ENCODE data around the gene SKI.
"Not testable (repeated sequence)": the region's sequence is repeated elsewhere in the genome, so short reads cannot be mapped to it uniquely, and the experiment has no call there.

The SKI gene

DNA sequence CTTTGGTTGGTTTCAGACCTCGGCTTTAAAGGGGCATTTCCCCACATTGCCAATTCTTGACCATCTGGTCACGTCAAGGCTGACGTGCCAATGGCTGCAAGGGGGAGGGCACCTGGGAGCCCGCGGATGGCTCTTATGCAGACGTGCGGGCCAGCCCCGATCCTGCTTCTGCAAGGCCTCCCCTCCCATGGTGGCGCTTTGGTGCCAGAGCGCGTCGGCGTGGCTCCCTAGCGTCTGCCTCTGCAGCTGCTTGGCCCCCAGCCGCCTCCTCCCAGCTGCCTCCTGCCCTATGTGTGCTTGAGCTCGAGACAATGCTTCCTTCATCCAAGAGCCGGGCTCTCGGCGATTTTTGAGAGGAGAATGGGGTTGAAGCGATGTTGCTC, 29.1 kb downstream of the SKI start:
- Histone ChIP-seq H3K4me1 (ENCODE audit: control insufficient read depth, insufficient read depth, low read length) (peaks cover 54% of the 10 kb centered on the region), H3K27me3 (ENCODE audit: control insufficient read depth in 1 of 2, insufficient read depth in 2 of 2, low read length in 2 of 2) (no peaks in the 10 kb centered on the region), H3K36me3 (ENCODE audit: control insufficient read depth in 2 of 2, insufficient read depth in 2 of 2, low read length in 2 of 2) (peaks cover 4 to 6% of the 10 kb centered on the region in 2 donors), H3K27ac (ENCODE audit: low read length) (no peak overlapping the region), H3K9ac (ENCODE audit: low read length in 2 of 2) (no peak overlapping the region), H3K4me3 (ENCODE audit: low read length in 2 of 2) (no peak overlapping the region), H3K9me3 (ENCODE audit: control insufficient read depth in 2 of 2, low read length in 2 of 2) (peaks cover 0 to 4% of the 10 kb centered on the region in 2 donors)

DNA sequence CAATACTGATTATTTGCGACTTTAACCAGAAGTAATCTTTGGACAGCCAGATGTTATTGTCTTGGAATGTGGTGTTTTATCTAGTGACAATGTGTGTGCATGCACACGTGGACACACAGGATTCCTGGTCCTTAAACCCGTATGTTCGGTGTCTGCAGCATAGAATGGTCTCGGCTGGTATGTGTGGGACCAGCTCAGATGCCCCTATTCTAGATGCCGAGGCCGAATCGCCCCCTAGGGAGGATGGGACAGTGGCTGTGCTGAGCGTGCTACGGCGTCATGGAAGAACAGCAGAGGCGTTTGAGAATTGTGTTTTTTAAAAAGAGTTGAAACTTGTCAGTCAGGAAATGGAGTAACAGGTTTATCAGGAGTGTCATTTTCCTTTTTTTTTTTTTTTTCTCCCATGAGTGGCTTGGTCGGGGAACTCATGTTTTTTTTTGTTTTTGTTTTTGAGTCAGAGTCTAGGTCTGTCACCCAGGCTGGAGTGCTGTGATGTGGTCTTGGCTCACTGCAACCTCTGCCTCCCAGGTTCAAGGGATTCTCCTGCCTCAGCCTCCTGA, 30.1 kb downstream of the SKI start:
- no peak overlapping the region for H3K9ac ChIP-seq (ENCODE audit: low read length in 2 of 2)
- H3K9me3 ChIP-seq (ENCODE audit: control insufficient read depth in 2 of 2, low read length in 2 of 2), result peaks cover 0 to 4% of the 10 kb centered on the region in 2 donors
- no peak overlapping the region for H3K4me3 ChIP-seq (ENCODE audit: low read length in 2 of 2)
- H3K27me3 ChIP-seq (ENCODE audit: control insufficient read depth in 1 of 2, insufficient read depth in 2 of 2, low read length in 2 of 2), result no peaks in the 10 kb centered on the region
- peaks cover 4 to 6% of the 10 kb centered on the region in 2 donors for H3K36me3 ChIP-seq (ENCODE audit: control insufficient read depth in 2 of 2, insufficient read depth in 2 of 2, low read length in 2 of 2)
- peaks cover 47% of the 10 kb centered on the region for H3K4me1 ChIP-seq (ENCODE audit: control insufficient read depth, insufficient read depth, low read length)
- H3K27ac ChIP-seq (ENCODE audit: low read length), result no peak overlapping the region

DNA sequence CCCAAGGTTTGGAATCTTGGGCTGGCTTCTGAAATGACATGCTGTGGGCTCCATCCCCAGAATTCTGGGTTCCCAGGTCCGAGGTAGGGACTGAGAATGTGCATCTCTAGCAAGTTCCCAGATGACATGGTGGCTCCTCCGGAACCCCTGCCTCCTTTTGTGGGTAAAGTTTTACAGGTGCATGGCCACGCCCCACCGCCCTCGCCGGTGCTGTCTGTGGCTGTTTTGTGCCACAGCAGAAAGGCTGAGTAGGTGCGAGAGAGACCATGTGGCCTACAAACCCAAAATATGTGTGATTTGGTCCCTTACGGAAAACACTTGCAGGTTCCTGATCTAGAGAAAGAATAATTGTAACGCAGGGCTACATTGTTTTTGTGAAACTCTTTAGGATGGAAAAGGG, 30.9 kb downstream of the SKI start:
- H3K27me3 ChIP-seq (ENCODE audit: control insufficient read depth in 1 of 2, insufficient read depth in 2 of 2, low read length in 2 of 2), result no peaks in the 10 kb centered on the region
- H3K36me3 ChIP-seq (ENCODE audit: control insufficient read depth in 2 of 2, insufficient read depth in 2 of 2, low read length in 2 of 2), result peaks cover 1 to 5% of the 10 kb centered on the region in 2 donors
- H3K4me3 ChIP-seq (ENCODE audit: low read length in 2 of 2), result no peak overlapping the region
- H3K4me1 ChIP-seq (ENCODE audit: control insufficient read depth, insufficient read depth, low read length), result peaks cover 41% of the 10 kb centered on the region
- no peak overlapping the region for H3K9ac ChIP-seq (ENCODE audit: low read length in 2 of 2)
- H3K27ac ChIP-seq (ENCODE audit: low read length), result no peak overlapping the region
- H3K9me3 ChIP-seq (ENCODE audit: control insufficient read depth in 2 of 2, low read length in 2 of 2), result peaks cover 0 to 4% of the 10 kb centered on the region in 2 donors

DNA sequence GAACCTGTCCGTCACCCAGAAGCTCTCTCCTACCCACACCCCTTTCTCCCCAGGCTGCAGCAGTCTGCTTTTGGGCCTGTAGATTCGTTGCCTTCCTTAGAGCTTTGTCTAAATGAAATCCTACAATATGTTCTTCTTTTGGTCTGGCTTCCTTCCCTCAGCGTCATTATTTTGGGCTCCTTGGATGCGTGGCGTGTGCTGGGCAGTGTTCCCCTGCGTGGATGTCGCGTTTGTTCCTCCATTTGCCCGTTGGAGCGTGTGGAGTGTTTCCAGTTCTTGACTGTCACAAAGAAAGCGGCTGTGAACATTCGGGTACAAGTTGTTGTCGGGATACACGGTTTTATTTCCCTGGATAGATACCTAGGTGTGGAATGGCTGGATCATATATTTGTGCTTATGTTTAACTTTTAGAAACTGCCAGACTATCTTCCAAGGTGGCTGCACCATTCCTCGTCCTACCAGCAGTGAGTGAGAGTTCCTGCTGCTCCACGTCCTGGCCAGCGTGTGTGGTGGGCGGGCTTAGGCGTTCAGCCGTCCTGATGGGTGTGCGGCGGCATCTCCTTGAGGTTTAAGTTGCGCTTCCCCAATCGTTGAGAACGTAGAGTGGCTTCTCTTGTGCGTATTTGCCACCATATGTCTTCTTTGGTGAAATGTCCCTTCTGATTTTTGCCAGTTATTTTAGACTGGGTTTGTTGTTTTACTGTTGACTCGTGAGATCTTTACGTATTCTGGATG, 31.7 kb downstream of the SKI start:
- H3K4me1 ChIP-seq (ENCODE audit: control insufficient read depth, insufficient read depth, low read length), result peaks cover 32% of the 10 kb centered on the region
- peaks cover 0 to 4% of the 10 kb centered on the region in 2 donors for H3K9me3 ChIP-seq (ENCODE audit: control insufficient read depth in 2 of 2, low read length in 2 of 2)
- H3K9ac ChIP-seq (ENCODE audit: low read length in 2 of 2), result no peak overlapping the region

GRCh38 chr1:2260470-2260869, 32.4 kb downstream of the SKI start:
- H3K36me3 ChIP-seq (ENCODE audit: control insufficient read depth in 2 of 2, insufficient read depth in 2 of 2, low read length in 2 of 2); H3K4me3 ChIP-seq (ENCODE audit: low read length in 2 of 2); H3K9me3 ChIP-seq (ENCODE audit: control insufficient read depth in 2 of 2, low read length in 2 of 2); H3K9ac ChIP-seq (ENCODE audit: low read length in 2 of 2); H3K27me3 ChIP-seq (ENCODE audit: control insufficient read depth in 1 of 2, insufficient read depth in 2 of 2, low read length in 2 of 2); H3K27ac ChIP-seq (ENCODE audit: low read length): not testable (repeated sequence)
- peaks cover 29% of the 10 kb centered on the region for H3K4me1 ChIP-seq (ENCODE audit: control insufficient read depth, insufficient read depth, low read length)

More for the DNA sequence above, 31.7 kb downstream of the SKI start:
- Histone ChIP-seq H3K4me3 (ENCODE audit: low read length in 2 of 2) (no peak overlapping the region), H3K27ac (ENCODE audit: low read length) (no peak overlapping the region), H3K27me3 (ENCODE audit: control insufficient read depth in 1 of 2, insufficient read depth in 2 of 2, low read length in 2 of 2) (no peaks in the 10 kb centered on the region), H3K36me3 (ENCODE audit: control insufficient read depth in 2 of 2, insufficient read depth in 2 of 2, low read length in 2 of 2) (peaks cover 0 to 3% of the 10 kb centered on the region in 2 donors)

DNA sequence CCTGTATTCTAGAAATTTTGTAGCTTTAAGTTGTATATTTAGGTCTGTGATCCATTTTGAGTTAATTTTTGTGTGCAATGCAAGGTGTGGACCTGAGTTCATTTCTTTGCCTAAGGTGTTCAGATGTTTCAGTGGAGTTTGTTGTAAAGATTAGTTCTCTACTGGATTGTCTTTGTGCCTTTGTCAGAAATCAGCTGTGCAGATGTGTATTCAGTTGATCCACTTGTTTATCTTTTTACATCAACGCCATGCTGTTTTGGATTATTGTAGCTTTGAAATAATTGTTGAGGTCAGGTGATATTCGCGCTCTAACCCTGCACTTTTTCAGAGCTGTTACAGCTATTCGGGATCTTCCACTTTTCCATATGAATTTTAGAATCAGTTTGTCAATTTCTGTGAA, 32.8 kb downstream of the SKI start:
- H3K27ac ChIP-seq (ENCODE audit: low read length), result no peak overlapping the region
- H3K9me3 ChIP-seq (ENCODE audit: control insufficient read depth in 2 of 2, low read length in 2 of 2), result peaks cover 0 to 2% of the 10 kb centered on the region in 2 donors
- H3K4me3 ChIP-seq (ENCODE audit: low read length in 2 of 2), result no peak overlapping the region
- H3K27me3 ChIP-seq (ENCODE audit: control insufficient read depth in 1 of 2, insufficient read depth in 2 of 2, low read length in 2 of 2), result no peaks in the 10 kb centered on the region
- peaks cover 28% of the 10 kb centered on the region for H3K4me1 ChIP-seq (ENCODE audit: control insufficient read depth, insufficient read depth, low read length)
- no peak overlapping the region for H3K9ac ChIP-seq (ENCODE audit: low read length in 2 of 2)
- H3K36me3 ChIP-seq (ENCODE audit: control insufficient read depth in 2 of 2, insufficient read depth in 2 of 2, low read length in 2 of 2), result no peaks in the 10 kb centered on the region

DNA sequence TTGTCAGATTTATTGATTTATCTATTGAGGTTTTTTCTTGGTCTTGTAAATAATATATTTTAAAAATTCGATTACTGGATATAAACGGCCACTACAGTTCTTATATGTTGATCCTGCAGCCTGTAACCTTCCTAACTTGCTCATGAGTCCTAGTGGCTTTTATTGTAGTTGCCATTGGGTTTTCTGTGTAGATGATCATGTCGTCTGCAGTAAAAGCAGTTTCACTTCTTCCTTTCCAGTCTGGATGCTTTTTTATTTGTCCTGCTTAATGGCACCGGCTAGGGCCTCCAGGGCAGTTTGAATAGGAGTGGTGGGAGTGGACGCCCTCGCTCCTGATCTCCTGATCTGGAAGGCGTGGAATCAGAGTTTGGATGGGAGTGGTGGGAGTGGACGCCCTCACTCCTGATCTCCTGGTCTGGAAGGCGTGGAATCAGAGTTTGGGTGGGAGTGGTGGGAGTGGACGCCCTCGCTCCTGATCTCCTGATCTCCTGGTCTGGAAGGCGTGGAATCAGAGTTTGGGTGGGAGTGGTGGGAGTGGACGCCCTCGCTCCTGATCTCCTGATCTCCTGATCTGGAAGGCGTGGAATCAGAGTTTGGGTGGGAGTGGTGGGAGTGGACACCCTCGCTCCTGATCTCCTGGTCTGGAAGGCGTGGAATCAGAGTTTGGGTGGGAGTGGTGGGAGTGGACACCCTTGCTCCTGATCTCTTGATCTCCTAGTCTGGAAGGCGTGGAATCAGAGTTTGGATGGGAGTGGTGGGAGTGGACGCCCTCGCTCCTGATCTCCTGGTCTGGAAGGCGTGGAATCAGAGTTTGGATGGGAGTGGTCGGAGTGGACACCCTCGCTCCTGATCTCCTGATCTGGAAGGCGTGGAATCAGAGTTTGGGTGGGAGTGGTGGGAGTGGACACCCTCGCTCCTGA, 33.6 kb downstream of the SKI start:
- H3K27me3 ChIP-seq (ENCODE audit: control insufficient read depth in 1 of 2, insufficient read depth in 2 of 2, low read length in 2 of 2); H3K27ac ChIP-seq (ENCODE audit: low read length); H3K9ac ChIP-seq (ENCODE audit: low read length in 2 of 2); H3K36me3 ChIP-seq (ENCODE audit: control insufficient read depth in 2 of 2, insufficient read depth in 2 of 2, low read length in 2 of 2); H3K9me3 ChIP-seq (ENCODE audit: control insufficient read depth in 2 of 2, low read length in 2 of 2); H3K4me3 ChIP-seq (ENCODE audit: low read length in 2 of 2): not testable (repeated sequence)
- peaks cover 28% of the 10 kb centered on the region for H3K4me1 ChIP-seq (ENCODE audit: control insufficient read depth, insufficient read depth, low read length)

- Histone ChIP-seq H3K9ac (ENCODE audit: low read length in 2 of 2) (no peak overlapping the region), H3K36me3 (ENCODE audit: control insufficient read depth in 2 of 2, insufficient read depth in 2 of 2, low read length in 2 of 2) (no peaks in the 10 kb centered on the region), H3K4me3 (ENCODE audit: low read length in 2 of 2) (peak overlapping the region in 1 of 2 donors; percentile 57), H3K27me3 (ENCODE audit: control insufficient read depth in 1 of 2, insufficient read depth in 2 of 2, low read length in 2 of 2) (no peaks in the 10 kb centered on the region), H3K4me1 (ENCODE audit: control insufficient read depth, insufficient read depth, low read length) (peaks cover 50% of the 10 kb centered on the region), H3K9me3 (ENCODE audit: control insufficient read depth in 2 of 2, low read length in 2 of 2) (no peaks in the 10 kb centered on the region), H3K27ac (ENCODE audit: low read length) (no peak overlapping the region)
Measured at GRCh38 chr1:2266301-2266975, 38.3 kb downstream of the SKI start.

GRCh38 chr1:2267051-2267830, 39.1 kb downstream of the SKI start:
- H3K36me3 ChIP-seq (ENCODE audit: control insufficient read depth in 2 of 2, insufficient read depth in 2 of 2, low read length in 2 of 2), result no peaks in the 10 kb centered on the region
- peak overlapping the region in 1 of 2 donors; percentile 36 for H3K9ac ChIP-seq (ENCODE audit: low read length in 2 of 2)
- no peaks in the 10 kb centered on the region for H3K9me3 ChIP-seq (ENCODE audit: control insufficient read depth in 2 of 2, low read length in 2 of 2)
- no peaks in the 10 kb centered on the region for H3K27me3 ChIP-seq (ENCODE audit: control insufficient read depth in 1 of 2, insufficient read depth in 2 of 2, low read length in 2 of 2)
- peaks cover 58% of the 10 kb centered on the region for H3K4me1 ChIP-seq (ENCODE audit: control insufficient read depth, insufficient read depth, low read length)
- H3K4me3 ChIP-seq (ENCODE audit: low read length in 2 of 2), result peak overlapping the region in 1 of 2 donors; percentile 57
- H3K27ac ChIP-seq (ENCODE audit: low read length), result no peak overlapping the region

DNA sequence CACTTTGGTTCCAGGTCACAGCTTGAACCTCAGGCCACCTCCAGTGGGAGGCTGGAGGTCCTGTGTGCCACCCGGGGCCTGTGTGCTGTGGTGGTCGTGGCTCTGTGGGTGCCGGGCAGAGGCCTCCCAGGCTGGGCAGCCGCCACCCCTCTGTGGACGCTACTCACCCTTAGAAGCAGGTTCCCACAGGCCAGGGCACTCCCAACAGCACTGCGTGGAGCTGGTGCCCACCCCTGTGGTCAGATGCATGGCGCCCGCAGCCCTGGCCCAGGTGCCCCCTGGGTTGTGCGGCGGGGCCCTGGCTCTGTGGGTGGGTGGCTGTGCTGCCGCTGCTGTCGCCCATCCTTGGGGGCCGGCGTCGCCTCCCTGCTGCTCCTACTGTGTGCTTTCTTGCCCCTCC, 39.7 kb downstream of the SKI start:
- Histone ChIP-seq H3K9ac (ENCODE audit: low read length in 2 of 2) (no peak overlapping the region), H3K9me3 (ENCODE audit: control insufficient read depth in 2 of 2, low read length in 2 of 2) (no peaks in the 10 kb centered on the region), H3K4me1 (ENCODE audit: control insufficient read depth, insufficient read depth, low read length) (peaks cover 63% of the 10 kb centered on the region), H3K27me3 (ENCODE audit: control insufficient read depth in 1 of 2, insufficient read depth in 2 of 2, low read length in 2 of 2) (no peaks in the 10 kb centered on the region), H3K27ac (ENCODE audit: low read length) (no peak overlapping the region), H3K4me3 (ENCODE audit: low read length in 2 of 2) (peak overlapping the region in 1 of 2 donors; percentile 57), H3K36me3 (ENCODE audit: control insufficient read depth in 2 of 2, insufficient read depth in 2 of 2, low read length in 2 of 2) (no peaks in the 10 kb centered on the region)
